NCI-H1092 treated with DMSO at 0.1 percent for 48 hours (cell line): ENCODE measurements around the gene ANKRD13D.

Experiments used
- DNase-seq: peaks from one replicate; lab custom pipeline; 2025; lab: John Stamatoyannopoulos, UW

ANKRD13D gene

DNA sequence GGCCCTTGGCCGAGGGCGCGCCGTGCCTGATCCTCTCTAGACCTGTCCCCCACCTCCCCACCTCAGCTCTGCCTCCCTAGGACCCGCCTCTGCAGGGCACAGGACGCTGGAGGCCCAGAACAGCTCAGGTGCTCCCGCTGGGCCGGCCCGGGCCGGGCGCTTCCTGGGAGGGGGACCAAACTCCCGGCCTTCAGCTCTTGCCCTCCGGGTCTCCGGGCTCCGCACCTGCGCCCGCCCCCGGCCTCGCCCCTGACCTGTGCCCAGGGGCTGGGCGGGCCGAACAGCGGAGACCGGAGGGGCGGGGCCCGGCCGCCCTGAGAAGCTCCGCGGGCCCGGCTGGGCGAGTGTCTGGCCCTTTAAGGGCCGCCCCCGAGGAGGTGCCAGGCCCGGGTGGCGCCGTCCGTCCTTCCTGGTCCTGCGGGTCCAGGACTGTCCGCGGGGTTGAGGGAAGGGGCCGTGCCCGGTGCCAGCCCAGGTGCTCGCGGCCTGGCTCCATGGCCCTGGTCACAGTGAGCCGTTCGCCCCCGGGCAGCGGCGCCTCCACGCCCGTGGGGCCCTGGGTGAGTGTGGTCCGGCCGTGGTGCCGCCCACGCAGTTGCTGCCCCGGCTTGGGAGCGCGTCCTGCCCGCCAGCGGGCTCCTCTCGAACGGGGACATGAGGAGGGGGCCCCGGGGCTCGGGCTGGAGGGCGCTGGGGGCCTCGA, 14.2 kb downstream of the ANKRD13D start, which contains the start of gene SSH3:
Gene SSH3 (plus strand): TSS at position 399 of the 703 bp plus-strand sequence. CDS start 96 bp downstream, at position 495.
- peak; percentile 16 for DNase-seq

DNA sequence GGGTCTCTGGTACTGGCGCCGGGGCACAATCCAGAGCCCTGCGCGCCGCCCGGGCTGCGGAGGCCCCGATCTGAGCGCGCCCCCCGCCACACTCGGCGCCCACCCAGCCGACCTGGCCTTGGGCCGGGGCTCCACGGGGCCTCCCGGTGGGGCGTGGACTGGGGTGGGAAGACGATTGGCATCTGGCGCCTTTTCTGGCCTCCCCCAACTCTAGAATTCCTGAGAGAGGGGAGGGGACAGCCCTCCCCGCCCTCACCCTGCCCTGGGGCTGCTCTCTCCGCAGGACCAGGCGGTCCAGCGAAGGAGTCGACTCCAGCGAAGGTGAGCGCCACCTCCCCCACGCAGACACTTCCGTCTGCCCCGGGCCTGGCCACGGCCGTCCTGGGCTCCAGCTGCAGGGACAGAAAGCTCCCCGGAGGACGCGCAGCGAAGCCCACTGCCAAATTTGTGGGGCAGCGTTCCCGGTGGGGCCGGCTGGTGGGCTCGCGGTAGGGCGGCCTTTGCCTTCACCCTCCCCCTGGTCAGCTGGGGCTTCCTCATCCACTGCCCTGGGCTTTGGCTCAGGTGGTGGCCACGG, 14.8 kb downstream of the ANKRD13D start:
- DNase-seq: no peak

- no peak for DNase-seq
These were observed 15.5 kb downstream of the ANKRD13D start for GRCh38 chr11:67304511-67305113.

GRCh38 chr11:67306769-67307544, 17.9 kb downstream of the ANKRD13D start:
- no peak for DNase-seq

GRCh38 chr11:67307545-67308001, 18.5 kb downstream of the ANKRD13D start:
- DNase-seq: no peak

DNA sequence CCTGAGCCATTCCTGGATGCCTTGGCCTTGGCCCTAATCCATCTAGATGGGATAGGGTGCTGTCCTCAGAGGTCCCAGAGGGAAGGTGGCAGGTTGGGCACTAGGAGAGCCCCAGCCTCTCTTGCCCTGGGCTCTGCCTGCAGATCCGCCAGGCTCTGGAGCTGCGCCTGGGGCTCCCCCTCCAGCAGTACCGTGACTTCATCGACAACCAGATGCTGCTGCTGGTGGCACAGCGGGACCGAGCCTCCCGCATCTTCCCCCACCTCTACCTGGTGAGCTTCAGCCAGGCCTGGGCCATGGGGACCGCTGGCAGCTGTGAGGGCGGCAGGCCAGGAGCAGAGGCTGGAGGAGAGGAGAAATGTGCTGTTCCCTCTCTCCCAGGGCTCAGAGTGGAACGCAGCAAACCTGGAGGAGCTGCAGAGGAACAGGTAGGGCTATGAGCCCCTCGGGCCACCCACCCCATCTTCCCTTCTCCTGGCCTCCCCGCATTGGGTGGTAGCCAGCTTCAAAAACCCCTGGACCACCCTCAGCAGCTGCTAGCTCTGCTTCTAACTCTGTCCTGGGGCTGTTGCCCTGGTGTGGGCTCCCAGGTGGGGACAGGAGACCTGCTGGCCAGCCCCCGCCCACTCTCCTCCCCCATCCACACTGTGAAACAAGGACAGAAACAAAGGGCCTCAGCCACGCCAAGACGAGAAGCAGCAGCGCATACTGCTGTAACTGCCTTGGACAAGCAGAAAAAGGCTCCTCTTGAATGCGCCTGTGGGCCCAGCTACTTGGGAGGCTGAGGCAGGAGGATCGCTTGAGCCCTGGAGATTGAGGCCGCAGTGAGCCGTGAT, 19.1 kb downstream of the ANKRD13D start:
- no peak for DNase-seq

- DNase-seq: no peak
These were observed 20.1 kb downstream of the ANKRD13D start for GRCh38 chr11:67309166-67309565.

DNA sequence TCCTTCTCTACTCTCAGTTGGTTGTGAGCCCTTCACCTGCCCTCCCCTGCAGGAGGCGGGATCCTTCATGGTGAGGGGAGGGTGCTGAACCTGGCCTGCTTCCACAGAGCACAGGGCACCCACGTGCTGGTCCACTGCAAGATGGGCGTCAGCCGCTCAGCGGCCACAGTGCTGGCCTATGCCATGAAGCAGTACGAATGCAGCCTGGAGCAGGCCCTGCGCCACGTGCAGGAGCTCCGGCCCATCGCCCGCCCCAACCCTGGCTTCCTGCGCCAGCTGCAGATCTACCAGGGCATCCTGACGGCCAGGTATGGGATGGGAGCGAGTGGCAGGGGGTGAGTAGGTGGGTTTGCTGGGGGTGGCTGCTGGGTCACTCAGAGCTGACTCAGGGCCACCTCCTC, 20.6 kb downstream of the ANKRD13D start:
- DNase-seq: no peak

DNA sequence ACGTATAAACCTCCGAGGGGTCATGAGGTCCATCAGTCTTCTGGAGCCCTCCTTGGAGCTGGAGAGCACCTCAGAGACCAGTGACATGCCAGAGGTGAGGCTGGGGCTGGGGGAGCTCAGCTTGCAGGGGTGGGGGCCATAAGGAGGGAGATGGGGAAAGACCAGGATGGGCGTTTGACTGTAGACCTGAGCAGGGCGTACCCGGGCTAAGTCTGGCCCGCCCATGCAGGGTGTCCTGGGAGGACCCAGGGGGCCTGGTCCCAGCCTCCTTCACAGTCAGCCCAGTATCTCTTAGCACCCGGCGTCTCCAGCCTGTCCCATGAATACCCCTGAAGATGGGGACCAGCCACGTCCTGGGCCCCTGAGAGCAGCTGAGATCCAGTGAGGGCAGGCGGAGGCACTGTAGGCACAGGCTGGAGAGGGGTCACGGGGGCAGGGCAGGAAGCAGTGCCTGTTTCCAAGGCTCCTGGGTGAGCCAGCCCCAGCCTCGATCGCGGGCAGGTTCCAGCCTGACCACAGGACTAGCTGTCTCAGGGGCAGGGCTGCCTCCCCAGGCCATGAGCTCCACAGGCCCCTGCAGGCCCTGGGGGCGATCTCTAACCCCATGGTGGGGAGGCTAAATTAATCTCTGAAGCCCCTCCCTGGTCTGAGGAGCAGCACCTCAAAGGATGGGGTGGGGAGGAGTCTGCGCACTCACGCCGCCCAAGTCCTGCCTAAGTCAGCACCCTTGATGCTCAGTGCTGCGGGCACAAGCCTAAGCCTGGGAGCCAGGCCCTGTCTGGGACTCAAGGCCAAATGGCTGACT, 21.3 kb downstream of the ANKRD13D start:
- no peak for DNase-seq

- DNase-seq: no peak
These were observed 22.0 kb downstream of the ANKRD13D start for GRCh38 chr11:67311051-67311555.

DNA sequence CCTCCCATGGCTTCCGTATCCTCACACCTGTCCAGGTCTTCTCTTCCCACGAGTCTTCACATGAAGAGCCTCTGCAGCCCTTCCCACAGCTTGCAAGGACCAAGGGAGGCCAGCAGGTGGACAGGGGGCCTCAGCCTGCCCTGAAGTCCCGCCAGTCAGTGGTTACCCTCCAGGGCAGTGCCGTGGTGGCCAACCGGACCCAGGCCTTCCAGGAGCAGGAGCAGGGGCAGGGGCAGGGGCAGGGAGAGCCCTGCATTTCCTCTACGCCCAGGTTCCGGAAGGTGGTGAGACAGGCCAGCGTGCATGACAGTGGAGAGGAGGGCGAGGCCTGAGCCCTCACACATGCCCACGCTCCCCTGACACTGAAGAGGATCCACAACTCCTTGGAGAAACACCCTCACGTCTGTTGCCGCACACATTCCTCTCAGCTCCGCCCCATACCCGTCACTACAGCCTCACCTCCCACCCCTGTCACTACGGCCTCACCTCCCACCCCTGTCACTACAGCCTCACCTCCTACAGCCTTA, 22.5 kb downstream of the ANKRD13D start:
- DNase-seq: no peak

- DNase-seq: no peak
These were observed 23.3 kb downstream of the ANKRD13D start for GRCh38 chr11:67312187-67313021.

DNA sequence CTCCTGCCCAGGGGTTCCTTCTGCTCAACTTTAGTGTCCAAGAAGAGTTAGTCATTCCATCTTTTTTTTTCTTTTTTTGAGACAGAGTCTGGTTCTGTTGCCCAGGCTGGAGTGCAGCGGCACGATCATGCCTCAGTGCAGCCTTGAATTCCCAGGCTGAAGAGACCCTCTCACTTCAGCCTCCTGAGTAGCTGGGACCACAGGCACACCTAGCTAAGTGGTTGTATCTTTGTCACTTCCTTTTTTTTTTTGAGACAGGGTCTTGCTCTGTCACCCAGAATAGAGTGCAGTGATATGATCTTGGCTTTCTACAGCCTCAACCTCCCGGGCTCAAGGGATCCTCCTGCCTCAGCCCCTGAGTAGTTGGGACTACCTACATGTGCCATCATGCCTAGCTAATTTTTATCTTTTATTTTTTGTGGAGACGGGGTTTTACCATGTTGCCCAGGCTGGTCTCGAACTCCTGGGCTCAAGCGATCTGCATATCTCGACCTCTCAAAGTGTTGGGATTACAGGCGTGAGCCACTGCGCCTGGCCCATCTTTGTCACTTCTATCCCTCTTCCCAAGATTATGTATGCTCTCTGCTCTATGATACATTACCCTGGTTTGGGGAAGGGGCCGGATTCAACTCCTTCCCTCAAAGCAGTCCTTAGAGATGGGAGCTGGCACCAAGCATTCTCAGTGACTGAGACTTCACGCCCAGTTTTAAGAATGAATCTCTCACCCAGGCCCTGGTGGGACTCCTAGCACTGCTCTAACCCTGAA, 24.2 kb downstream of the ANKRD13D start:
- no peak for DNase-seq

- no peak for DNase-seq
These were observed 25.1 kb downstream of the ANKRD13D start for GRCh38 chr11:67314218-67314617.

GRCh38 chr11:67315325-67315909, 26.3 kb downstream of the ANKRD13D start:
- DNase-seq: no peak

GRCh38 chr11:67316882-67317204, 27.7 kb downstream of the ANKRD13D start:
- DNase-seq: no peak

- peak; percentile 98 for DNase-seq
These were observed 28.2 kb downstream of the ANKRD13D start for GRCh38 chr11:67317205-67317887.
